NCI-H226 (cell line): ENCODE results near the gene SCUBE1.

Source experiments
- DNase-seq: peaks from one replicate; pipeline ENCODE4 v3.0.0-alpha.2; 2015

The SCUBE1 gene

GRCh38 chr22:43169310-43170130, 173.7 kb downstream of the SCUBE1 start:
- DNase-seq, result no peak

- DNase-seq, result peak; percentile 50
Measured at GRCh38 chr22:43168471-43169309, 174.5 kb downstream of the SCUBE1 start.

- no peak for DNase-seq
Measured at GRCh38 chr22:43167001-43167589, 176.1 kb downstream of the SCUBE1 start.

GRCh38 chr22:43166132-43166930, 176.8 kb downstream of the SCUBE1 start:
- no peak for DNase-seq

GRCh38 chr22:43164636-43165035, 178.5 kb downstream of the SCUBE1 start:
- DNase-seq, result no peak

GRCh38 chr22:43163241-43163795, 179.9 kb downstream of the SCUBE1 start:
- no peak for DNase-seq

GRCh38 chr22:43162412-43163150, 180.6 kb downstream of the SCUBE1 start:
- no peak for DNase-seq

GRCh38 chr22:43160497-43161126, 182.6 kb downstream of the SCUBE1 start:
- no peak for DNase-seq

- DNase-seq, result no peak
Measured at GRCh38 chr22:43159484-43160178, 183.5 kb downstream of the SCUBE1 start.

- DNase-seq, result no peak
Measured at GRCh38 chr22:43158778-43159483, 184.2 kb downstream of the SCUBE1 start.

GRCh38 chr22:43157874-43158546, 185.2 kb downstream of the SCUBE1 start:
- no peak for DNase-seq

- DNase-seq, result no peak
Measured at GRCh38 chr22:43156413-43156812, 186.8 kb downstream of the SCUBE1 start.

GRCh38 chr22:43155789-43156188, 187.4 kb downstream of the SCUBE1 start:
- peak; percentile 5 for DNase-seq

GRCh38 chr22:43154887-43155536, 188.2 kb downstream of the SCUBE1 start:
- no peak for DNase-seq

- DNase-seq, result no peak
Measured at GRCh38 chr22:43153899-43154298, 189.3 kb downstream of the SCUBE1 start.

- peak; percentile 53 for DNase-seq
Measured at GRCh38 chr22:43152357-43153071, 190.7 kb downstream of the SCUBE1 start.

GRCh38 chr22:43152003-43152356, 191.2 kb downstream of the SCUBE1 start:
- DNase-seq, result no peak
